Left ventricle myocardium inferior (tissue), 1 donor: ENCODE results near the gene MAP3K3. TPM values are rescaled to one million over a fixed set of nuclear protein-coding genes. Genes with fewer than 3 reads are reported as not detected.

ENCODE experiments used
- DNase-seq: peaks from one replicate; pipeline ENCODE4 v3.0.0-alpha.2; 2020
- H3K27ac ChIP-seq: fragments of 200-600 bp; replicated peaks from 2 replicates; pipeline ENCODE4 v1.8.0; 2021
- H3K27me3 ChIP-seq: fragments of 200-600 bp; 2 replicates; pipeline ENCODE4 v1.8.0; 2021; ENCODE audit warnings: low read depth
- H3K36me3 ChIP-seq: fragments of 200-600 bp; 2 replicates; pipeline ENCODE4 v1.8.0; 2021
- H3K4me1 ChIP-seq: fragments of 200-600 bp; 2 replicates; pipeline ENCODE4 v1.8.0; 2021
- H3K4me3 ChIP-seq: fragments of 200-600 bp; 2 replicates; pipeline ENCODE4 v1.8.0; 2021; ENCODE audit warnings: mild to moderate bottlenecking, moderate library complexity
- H3K9me3 ChIP-seq: fragments of 200-600 bp; replicated peaks from 2 replicates; pipeline ENCODE4 v1.8.0; 2021
- intact Hi-C: fragments of 100-400 bp; cut with micrococcal nuclease; formaldehyde crosslinking; loops from one replicate; pipeline ENCODE4 v1.11.0; 2022
- total RNA-seq: library from RNA; stranded (reverse); fragmentation: NEBNext Ultra II Directional; extraction: Animal tissue kit (Norgen Biotek cat#: 25700); gene quantifications from one replicate; pipeline ENCODE4 v1.2.1, GENCODE V29; 2021
- TF ChIP-seq, protein P1 (sequence below): fragments of 200-600 bp; IDR thresholded peaks from 2 replicates; pipeline ENCODE4 v1.8.0; 2021; ENCODE audit warnings: antibody characterized with exemption, mild to moderate bottlenecking, borderline replicate concordance
- donor health status: DM: no; HTN: yes; CAD: no; lungs with severe emphysema.

Gene MAP3K3
- total RNA-seq, 1 donor from 2014 or later, result 41.3 TPM

DNA sequence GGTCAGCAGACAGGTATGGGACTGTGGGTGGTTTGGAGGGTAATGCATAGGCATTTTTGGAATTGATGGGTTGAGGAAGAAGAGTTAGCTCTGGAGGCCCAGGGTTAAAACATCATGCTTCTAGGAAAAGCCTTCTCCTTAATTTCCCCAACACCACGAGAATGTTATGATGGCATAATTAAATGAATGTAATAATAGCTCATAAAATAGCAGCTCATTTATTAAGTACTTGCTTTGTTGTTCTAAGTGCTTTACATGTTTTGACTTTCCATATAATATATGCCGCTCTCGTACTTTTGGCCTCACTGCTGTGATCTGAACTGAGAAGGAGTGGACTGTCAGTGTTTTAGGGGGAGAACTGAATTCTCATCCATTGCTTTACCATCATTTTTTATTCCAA lies 63.4 kb downstream of the MAP3K3 start:
- no peak overlapping the region for H3K4me3 ChIP-seq
- intact Hi-C loops, result no loop called here
- no peaks in the 10 kb centered on the region for H3K27me3 ChIP-seq
- peaks cover 82% of the 10 kb centered on the region for H3K36me3 ChIP-seq
- TF ChIP-seq, protein P1, sequence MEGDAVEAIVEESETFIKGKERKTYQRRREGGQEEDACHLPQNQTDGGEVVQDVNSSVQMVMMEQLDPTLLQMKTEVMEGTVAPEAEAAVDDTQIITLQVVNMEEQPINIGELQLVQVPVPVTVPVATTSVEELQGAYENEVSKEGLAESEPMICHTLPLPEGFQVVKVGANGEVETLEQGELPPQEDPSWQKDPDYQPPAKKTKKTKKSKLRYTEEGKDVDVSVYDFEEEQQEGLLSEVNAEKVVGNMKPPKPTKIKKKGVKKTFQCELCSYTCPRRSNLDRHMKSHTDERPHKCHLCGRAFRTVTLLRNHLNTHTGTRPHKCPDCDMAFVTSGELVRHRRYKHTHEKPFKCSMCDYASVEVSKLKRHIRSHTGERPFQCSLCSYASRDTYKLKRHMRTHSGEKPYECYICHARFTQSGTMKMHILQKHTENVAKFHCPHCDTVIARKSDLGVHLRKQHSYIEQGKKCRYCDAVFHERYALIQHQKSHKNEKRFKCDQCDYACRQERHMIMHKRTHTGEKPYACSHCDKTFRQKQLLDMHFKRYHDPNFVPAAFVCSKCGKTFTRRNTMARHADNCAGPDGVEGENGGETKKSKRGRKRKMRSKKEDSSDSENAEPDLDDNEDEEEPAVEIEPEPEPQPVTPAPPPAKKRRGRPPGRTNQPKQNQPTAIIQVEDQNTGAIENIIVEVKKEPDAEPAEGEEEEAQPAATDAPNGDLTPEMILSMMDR, result no peak
- no peaks in the 10 kb centered on the region for H3K9me3 ChIP-seq
- no peak overlapping the region for H3K27ac ChIP-seq
- no peak for DNase-seq
- peaks cover 29% of the 10 kb centered on the region for H3K4me1 ChIP-seq

DNA sequence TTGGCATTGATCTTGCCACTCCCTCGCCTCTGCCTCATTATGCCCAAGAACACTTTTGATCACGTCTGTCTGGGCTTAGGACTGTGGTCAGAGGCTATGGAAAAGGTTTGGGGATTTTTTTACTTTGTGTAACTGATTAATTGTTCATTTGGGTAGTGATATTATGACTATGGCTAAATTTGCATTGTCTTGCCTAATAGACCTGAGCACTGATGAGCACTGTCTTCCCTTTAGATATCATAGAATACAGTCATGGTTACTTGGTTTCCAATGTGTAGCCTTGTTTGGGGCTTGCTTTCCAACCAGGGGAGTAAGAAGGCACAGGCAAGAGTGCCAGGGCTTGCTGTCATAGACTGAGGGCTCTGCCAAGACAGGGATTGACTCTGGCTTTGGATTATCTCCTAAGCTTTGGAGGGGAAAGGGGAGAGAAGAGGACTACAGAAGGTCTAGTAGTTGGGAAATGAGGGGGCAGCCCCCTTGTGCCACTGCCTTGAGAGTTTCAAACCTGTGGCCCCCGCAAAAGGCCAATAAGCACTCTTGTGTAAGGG lies 64.0 kb downstream of the MAP3K3 start:
- peaks cover 89% of the 10 kb centered on the region for H3K36me3 ChIP-seq
- TF ChIP-seq, protein P1, result no peak
- intact Hi-C loops, result no loop called here
- H3K4me1 ChIP-seq, result peaks cover 23% of the 10 kb centered on the region
- H3K27me3 ChIP-seq, result no peaks in the 10 kb centered on the region
- no peak overlapping the region for H3K4me3 ChIP-seq
- no peak overlapping the region for H3K27ac ChIP-seq
- H3K9me3 ChIP-seq, result no peaks in the 10 kb centered on the region
- DNase-seq, result no peak

GRCh38 chr17:63688396-63689020 lies 66.3 kb downstream of the MAP3K3 start:
- Histone ChIP-seq H3K27ac (no peak overlapping the region), H3K4me1 (peaks cover 17% of the 10 kb centered on the region), H3K4me3 (no peak overlapping the region), H3K27me3 (no peaks in the 10 kb centered on the region), H3K9me3 (no peaks in the 10 kb centered on the region), H3K36me3 (peaks cover 90% of the 10 kb centered on the region)
- intact Hi-C loops, result no loop called here
- TF ChIP-seq, protein P1, result no peak
- DNase-seq, result no peak

DNA sequence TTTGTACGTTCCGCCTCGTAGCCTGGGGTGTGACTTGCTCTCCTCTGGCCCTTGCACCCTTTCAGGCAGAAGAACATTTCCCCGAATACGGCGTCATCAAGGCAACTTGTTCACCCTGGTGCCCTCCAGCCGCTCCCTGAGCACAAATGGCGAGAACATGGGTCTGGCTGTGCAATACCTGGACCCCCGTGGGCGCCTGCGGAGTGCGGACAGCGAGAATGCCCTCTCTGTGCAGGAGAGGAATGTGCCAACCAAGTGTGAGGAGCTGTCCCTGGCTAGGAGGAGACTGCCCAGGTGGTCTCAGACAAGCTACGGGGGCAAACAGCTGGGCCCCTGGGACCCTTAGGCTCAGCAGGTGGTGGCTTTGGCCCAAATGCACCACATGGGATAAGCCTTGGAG lies 67.3 kb downstream of the MAP3K3 start:
- TF ChIP-seq, protein P1, result no peak
- H3K27me3 ChIP-seq, result no peaks in the 10 kb centered on the region
- no peaks in the 10 kb centered on the region for H3K9me3 ChIP-seq
- intact Hi-C loops, result no loop called here
- DNase-seq, result no peak
- peaks cover 11% of the 10 kb centered on the region for H3K4me1 ChIP-seq
- H3K4me3 ChIP-seq, result no peak overlapping the region
- no peak overlapping the region for H3K27ac ChIP-seq
- peaks cover 91% of the 10 kb centered on the region for H3K36me3 ChIP-seq

DNA sequence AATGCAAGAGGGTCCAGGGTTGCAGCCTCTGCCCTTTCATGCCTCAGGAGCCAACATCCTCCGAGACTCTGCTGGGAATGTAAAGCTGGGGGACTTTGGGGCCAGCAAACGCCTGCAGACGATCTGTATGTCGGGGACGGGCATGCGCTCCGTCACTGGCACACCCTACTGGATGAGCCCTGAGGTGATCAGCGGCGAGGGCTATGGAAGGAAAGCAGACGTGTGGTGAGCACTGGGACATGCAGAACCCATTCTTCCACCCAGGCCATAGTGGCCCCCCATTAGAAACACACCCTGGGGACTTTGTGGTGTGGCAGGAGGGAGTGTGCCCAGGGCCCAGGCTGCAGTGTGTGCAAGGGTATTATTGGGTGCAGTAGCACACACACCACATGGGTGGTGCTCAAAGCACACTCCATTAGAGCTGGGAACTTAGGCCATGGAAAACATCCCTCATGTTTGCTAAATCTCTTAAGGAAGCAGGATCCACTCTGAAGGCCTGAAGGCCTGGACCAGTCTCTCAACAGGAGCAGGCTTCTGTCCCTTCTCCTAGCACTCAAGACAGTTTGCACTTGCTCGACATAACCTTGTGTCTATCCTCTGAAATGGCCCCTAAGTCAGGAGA lies 70.1 kb downstream of the MAP3K3 start:
- H3K36me3 ChIP-seq, result peaks cover 80% of the 10 kb centered on the region
- H3K9me3 ChIP-seq, result no peaks in the 10 kb centered on the region

More for the DNA sequence above, 70.1 kb downstream of the MAP3K3 start:
- intact Hi-C loops, result no loop called here
- no peaks in the 10 kb centered on the region for H3K27me3 ChIP-seq
- peaks cover 3% of the 10 kb centered on the region for H3K4me1 ChIP-seq
- DNase-seq, result no peak
- no peak overlapping the region for H3K4me3 ChIP-seq
- H3K27ac ChIP-seq, result no peak overlapping the region
- TF ChIP-seq, protein P1, result no peak
